HepG2 (cell line): ENCODE data around the gene ATP5MK. TPM values are rescaled to one million over a fixed set of nuclear protein-coding genes. Genes with fewer than 3 reads are reported as not detected.

Experiments used
- ATAC-seq: fragments of 200-7000 bp; cut with Tn5 transposase; 3 replicates; pipeline ENCODE4 v1.9.1; 2020; ENCODE audit warnings: mild to moderate bottlenecking, moderate library complexity
- BruUV-seq: library from RNA; stranded (reverse); fragments of 400-500 nt; replicated peaks from 2 replicates; lab custom pipeline; 2021; lab: Mats Ljungman, UMichigan
- CTCF ChIA-PET: fragments of 300-600 bp; formaldehyde crosslinking; extraction: SDS; loops from one replicate; lab custom pipeline; 2021; ENCODE audit warnings: low total read pairs, inconsistent platforms, low intra/inter-chr PET ratio; lab: Yijun Ruan, JAX
- POLR2A ChIA-PET: fragments of 350-600 bp; sonication (Branson Sonifier 250); formaldehyde crosslinking; loops from one replicate; lab custom pipeline; 2020; ENCODE audit warnings: antibody characterized with exemption, inconsistent platforms; lab: Yijun Ruan, JAX
- DNase-seq: peaks from one replicate; pipeline ENCODE4 v3.0.0-alpha.2; 2015; ENCODE audit warnings: low spot score
- FAIRE-seq: peaks from 3 replicates; lab custom pipeline; 2011; peaks lifted over from hg19 to GRCh38; lab: Jason Lieb, UNC
- H2AFZ ChIP-seq: one replicate; pipeline ENCODE4 v1.6.1; 2011; ENCODE audit warnings: low read length, inconsistent platforms
- H3K27ac ChIP-seq: fragments of 300-600 bp; 3 replicates; pipeline ENCODE4 v1.8.0; 2011; ENCODE audit warnings: mixed run types, mild to moderate bottlenecking, mixed read lengths, low read length, inconsistent platforms; ENCODE audit not compliant: insufficient read depth; ENCODE audit errors: extremely low read length
- H3K27me3 ChIP-seq, 2 experiments: fragments of 200-600 bp in 1 of 2; 2 replicates in 1 of 2; 3 replicates in 1 of 2; pipeline versions ENCODE4 v1.6.0 to v1.8.0; 2011; ENCODE audit warnings: low read length in 2 of 2, mild to moderate bottlenecking in 2 of 2, moderate library complexity in 2 of 2, inconsistent platforms in 1 of 2; ENCODE audit not compliant: insufficient read depth in 2 of 2, control insufficient read depth in 1 of 2
- H3K36me3 ChIP-seq, 2 experiments: fragments of 200-600 bp in 1 of 2; replicated peaks in 1 of 2; 2 replicates in 1 of 2; 3 replicates in 1 of 2; pipeline versions ENCODE4 v1.5.1 to v1.8.0; 2011; ENCODE audit warnings: low read length in 2 of 2, inconsistent platforms in 1 of 2; ENCODE audit not compliant: insufficient read depth in 2 of 2, control insufficient read depth in 1 of 2
- H3K4me1 ChIP-seq: 2 replicates; pipeline ENCODE4 v1.5.1; 2012; ENCODE audit warnings: low read length, inconsistent platforms; ENCODE audit not compliant: insufficient read depth
- H3K4me2 ChIP-seq: 2 replicates; pipeline ENCODE4 v1.6.0; 2011; ENCODE audit warnings: low read depth, low read length, inconsistent platforms
- H3K4me3 ChIP-seq, 3 experiments: fragments of 200-600 bp in 1 of 3; sonication (generic), shearing (Covaris generic) in 1 of 3; replicated peaks in 1 of 3; 2 replicates each; pipeline ENCODE4 v1.5.1; 2011 to 2016; ENCODE audit warnings: low read length in 3 of 3, inconsistent platforms in 2 of 3, low read depth in 2 of 3, mild to moderate bottlenecking in 2 of 3, control low read depth in 1 of 3, mixed read lengths in 1 of 3; ENCODE audit not compliant: insufficient read depth in 1 of 3
- H3K79me2 ChIP-seq: one replicate; pipeline ENCODE4 v1.6.1; 2011; ENCODE audit warnings: low read length, inconsistent platforms; ENCODE audit not compliant: insufficient read depth
- H3K9ac ChIP-seq: 2 replicates; pipeline ENCODE4 v1.6.0; 2011; ENCODE audit warnings: mild to moderate bottlenecking, low read depth, low read length, inconsistent platforms; ENCODE audit not compliant: insufficient read depth
- H3K9me3 ChIP-seq: 2 replicates; pipeline ENCODE4 v1.5.1; 2012; ENCODE audit warnings: mild to moderate bottlenecking, low read length
- H4K20me1 ChIP-seq: 2 replicates; pipeline ENCODE4 v1.6.0; 2011; ENCODE audit warnings: inconsistent platforms, mild to moderate bottlenecking, low read length, moderate library complexity; ENCODE audit not compliant: insufficient read depth
- AHDC1 ChIP-seq: sonication (generic); formaldehyde crosslinking; IDR thresholded peaks from 2 replicates; pipeline ENCODE4 v1.5.1; 2020; ENCODE audit warnings: mild to moderate bottlenecking, missing genetic modification reagents, borderline replicate concordance
- EP300 ChIP-seq, 3 experiments: sonication (generic) in 1 of 3; formaldehyde crosslinking in 1 of 3; IDR thresholded peaks; 2 replicates each; pipeline versions ENCODE4 v1.5.1 to v1.6.1; 2011 to 2020; ENCODE audit warnings: low read depth in 2 of 3, low read length in 2 of 3, borderline replicate concordance in 1 of 3, improper control_type of control experiment in 1 of 3, mild to moderate bottlenecking in 1 of 3, missing genetic modification reagents in 1 of 3, moderate library complexity in 1 of 3
- FOXJ3 ChIP-seq: sonication (generic); formaldehyde crosslinking; IDR thresholded peaks from 2 replicates; pipeline ENCODE4 v1.4.0; 2020; ENCODE audit warnings: missing genetic modification reagents, mild to moderate bottlenecking, borderline replicate concordance
- SOX13 ChIP-seq, 3 experiments: fragments of 450-650 bp in 1 of 3; sonication (generic) in 1 of 3; formaldehyde crosslinking in 1 of 3; IDR thresholded peaks in 2 of 3; conservative IDR thresholded peaks in 1 of 3; 2 replicates each; pipeline versions ENCODE4 v1.5.0 to v1.6.1; 2016 to 2020; ENCODE audit warnings: antibody characterized with exemption in 1 of 3, mild to moderate bottlenecking in 1 of 3, missing compliant biosample characterization in 1 of 3, missing genetic modification reagents in 1 of 3, moderate library complexity in 1 of 3
- SP2 ChIP-seq: sonication (generic); formaldehyde crosslinking; IDR thresholded peaks from 2 replicates; pipeline ENCODE4 v1.5.1; 2020; ENCODE audit warnings: mild to moderate bottlenecking, missing genetic modification reagents
- THAP8 ChIP-seq: sonication (generic); formaldehyde crosslinking; IDR thresholded peaks from 2 replicates; pipeline ENCODE4 v1.5.1; 2020; ENCODE audit warnings: missing genetic modification reagents, mild to moderate bottlenecking, borderline replicate concordance
- XRCC5 ChIP-seq: fragments of 200-400 bp; formaldehyde crosslinking; optimal IDR thresholded peaks from 2 replicates; pipeline ENCODE3; 2017; ENCODE audit warnings: mild to moderate bottlenecking, low read length
- ZNF180 ChIP-seq: sonication (generic); formaldehyde crosslinking; IDR thresholded peaks from 2 replicates; pipeline ENCODE4 v1.4.0; 2020; ENCODE audit warnings: low read depth, missing genetic modification reagents, borderline replicate concordance
- ZNF317 ChIP-seq: sonication (generic); formaldehyde crosslinking; IDR thresholded peaks from 2 replicates; pipeline ENCODE4 v1.5.0; 2020; ENCODE audit warnings: mild to moderate bottlenecking, missing genetic modification reagents
- ZNF562 ChIP-seq: sonication (generic); formaldehyde crosslinking; IDR thresholded peaks from 2 replicates; pipeline ENCODE4 v1.8.0; 2022; ENCODE audit warnings: missing genetic modification reagents, borderline replicate concordance
- WGBS: methylation state at CpG from one replicate; pipeline ENCODE4 v1.1.6; 2017; ENCODE audit warnings: low lambda C conversion rate; 5-methylcytosine and 5-hydroxymethylcytosine counted together
- in situ Hi-C: cut with HindIII; loops from 2 replicates; pipeline ENCODE4 v1.10.0; 2017; ENCODE audit warnings: low pct_unique_long_range_greater_than_20kb; ENCODE audit not compliant: extremely low pct_ligation_motif_present
- intact Hi-C: fragments of 100-400 bp; cut with micrococcal nuclease; formaldehyde crosslinking; loops from one replicate; pipeline ENCODE4 v1.10.0; 2022; ENCODE audit not compliant: unreplicated experiment
- polyA plus RNA-seq, 8 experiments: library from polyadenylated mRNA; depleted of rRNA in 3 of 8; stranded (reverse) in 7 of 8; unstranded in 1 of 8; fragments of >200 nt; fragmentation: Illumina TruSeq in 4 of 8; extraction: Trizol in 4 of 8; gene quantifications; 2 replicates each; pipeline versions ENCODE4 v1.2.1 to v1.2.3, GENCODE V29; 2011 to 2016; ENCODE audit warnings: low read depth in 4 of 8, missing spikeins in 1 of 8, mixed read lengths in 1 of 8; ENCODE audit not compliant: insufficient read depth in 1 of 8
- total RNA-seq, 5 experiments: library from RNA; depleted of rRNA; stranded (reverse); fragments of >200 nt; fragmentation: Illumina TruSeq; extraction: Trizol; gene quantifications; 2 replicates each; pipeline ENCODE4 v1.2.3, GENCODE V29; 2016; ENCODE audit warnings: low read depth in 1 of 5

ATP5MK gene
- total and polyA plus RNA-seq, 2 of the 13 experiments (the other 11 are each of a cell fraction or from before 2014, with no cell fraction given): 312 to 517 TPM

GRCh38 chr10:103440416-103440815 lies 44.1 kb upstream of the ATP5MK start (continued):
- no peak for TF ChIP-seq SP2
- TF ChIP-seq ZNF562 (CRISPR knock-in tag): no peak
- TF ChIP-seq FOXJ3: no peak
- no peak for TF ChIP-seq ZNF317 (CRISPR knock-in tag)
- no peak for TF ChIP-seq ZNF180
- no peak for TF ChIP-seq THAP8 (CRISPR knock-in tag)

GRCh38 chr10:103439776-103440175 lies 43.5 kb upstream of the ATP5MK start:
- 59% methylated on average over 4 of the region's 4 CpGs for WGBS
- H3K27ac ChIP-seq: no peak overlapping the region
- DNase-seq: peak; percentile 52
- 0 out of 2 replicates have a peak overlapping the region, but pooled peaks have one; percentile 18 for H3K9ac ChIP-seq
- ChIA-PET CTCF (no interaction called here), POLR2A (no interaction called here)
- no peak overlapping the region for H2AFZ ChIP-seq
- no peak overlapping the region for H3K4me3 ChIP-seq
- no peaks in the 10 kb centered on the region for H3K9me3 ChIP-seq
- intact Hi-C loops: no loop called here
- BruUV-seq: no TSS peak
- peaks cover 44 to 85% of the 10 kb centered on the region in 2 experiments for H3K36me3 ChIP-seq
- no peaks in the 10 kb centered on the region for H4K20me1 ChIP-seq
- H3K27me3 ChIP-seq: no peaks in the 10 kb centered on the region
- H3K4me1 ChIP-seq: peaks cover 21% of the 10 kb centered on the region
- no peaks in the 10 kb centered on the region for H3K79me2 ChIP-seq
- FAIRE-seq: peak; percentile 48
- in situ Hi-C loops: no loop called here
- H3K4me2 ChIP-seq: peak overlapping the region; percentile 35
- TF ChIP-seq EP300 (IDR thresholded peaks at IDR 0.05; ENCODE audit: low read depth in 2 of 2, low read length in 2 of 2) (0 out of 4 replicates have a peak, but pooled peaks of 1 of the 2 experiments have one; percentile 12), EP300 (CRISPR knock-in tag; IDR thresholded peaks at IDR 0.05; ENCODE audit: borderline replicate concordance) (no peak), SOX13 (IDR thresholded peaks at IDR 0.05) (no peak), SOX13 (CRISPR knock-in tag; conservative IDR thresholded peaks at IDR 0.05 in 1 of 2, IDR thresholded peaks at IDR 0.05 in 1 of 2) (peak in 1 of 2 experiments; percentile 47; a peak in 1 of 4 replicates), AHDC1 (CRISPR knock-in tag) (no peak), XRCC5 (peak; percentile 14)
- ATAC-seq: peak; percentile 37; the same call in 2 of the 3 replicates
